Measurements from ENCODE around the gene CARS1. TPM values are rescaled to one million over a fixed set of nuclear protein-coding genes. Genes with fewer than 3 reads are reported as not detected.

CARS1 gene
- total RNA-seq, 4 donors from 2014 or later, result 31.5 to 46.5 (median 34.7) TPM

GRCh38 chr11:3044915-3045314, 12.3 kb downstream of the CARS1 start:
- H3K36me3 ChIP-seq, result peaks cover 0 to 17% of the 10 kb centered on the region in 2 donors
- no peaks in the 10 kb centered on the region for H3K9me3 ChIP-seq
- peak overlapping the region; percentile 92 to 99 (median 98) for H3K27ac ChIP-seq
- in situ Hi-C loops (cut with MboI; ENCODE audit: low sequenced_read_pairs in 4 of 4), result loop anchor here in 2 of 4 donors (5.0 kb wide), 1 partner anchor 47 kb away; no protein-coding TSS in a partner anchor
- H3K4me1 ChIP-seq, result peaks cover 64 to 74% of the 10 kb centered on the region in 2 donors
- intact Hi-C loops (cut with DNase I; ENCODE audit: low total_unique reads), result loop anchor here (5.0 to 10.0 kb wide), 3 partner anchors 570 to 653 kb away; partner anchors contain the start of genes ART1 and ART5
- no peak for DNase-seq
- H3K27me3 ChIP-seq, result no peaks in the 10 kb centered on the region
- ATAC-seq, result no peak
- TF ChIP-seq CTCF (IDR thresholded peaks at IDR 0.05 in 4 of 5, conservative IDR thresholded peaks at IDR 0.05 in 1 of 5) (no peak), POLR2A (IDR thresholded peaks at IDR 0.05) (no peak)
- no peak overlapping the region for H3K4me3 ChIP-seq

GRCh38 chr11:3044004-3044403, 13.2 kb downstream of the CARS1 start:
- H3K36me3 ChIP-seq, result peaks cover 0 to 21% of the 10 kb centered on the region in 2 donors
- in situ Hi-C loops (cut with MboI; ENCODE audit: low sequenced_read_pairs in 4 of 4), result loop anchor here in 2 of 4 donors (5.0 kb wide), 1 partner anchor 48 kb away; no protein-coding TSS in a partner anchor
- H3K4me3 ChIP-seq, result peak overlapping the region in 1 of 4 donors; percentile 25
- no peaks in the 10 kb centered on the region for H3K9me3 ChIP-seq
- H3K4me1 ChIP-seq, result peaks cover 55 to 66% of the 10 kb centered on the region in 2 donors
- intact Hi-C loops (cut with DNase I; ENCODE audit: low total_unique reads), result loop anchor here (5.0 to 10.0 kb wide), 3 partner anchors 571 to 652 kb away; partner anchors contain the start of genes ART1 and ART5
- peak; percentile 85 to 91 for DNase-seq
- no peaks in the 10 kb centered on the region for H3K27me3 ChIP-seq
- no peak for TF ChIP-seq CTCF (IDR thresholded peaks at IDR 0.05 in 4 of 5, conservative IDR thresholded peaks at IDR 0.05 in 1 of 5)
- TF ChIP-seq POLR2A (IDR thresholded peaks at IDR 0.05), result peak; percentile 31 to 39
- ATAC-seq, result peak; percentile 57 to 63
- peak overlapping the region; percentile 92 to 99 (median 98) for H3K27ac ChIP-seq

- H3K9me3 ChIP-seq, result no peaks in the 10 kb centered on the region
- peak overlapping the region; percentile 92 to 99 (median 98) for H3K27ac ChIP-seq
- peaks cover 49 to 60% of the 10 kb centered on the region in 2 donors for H3K4me1 ChIP-seq
- in situ Hi-C loops (cut with MboI; ENCODE audit: low sequenced_read_pairs in 4 of 4), result loop anchor here in 2 of 4 donors (5.0 kb wide), 1 partner anchor 49 kb away; no protein-coding TSS in a partner anchor
- H3K36me3 ChIP-seq, result peaks cover 0 to 27% of the 10 kb centered on the region in 2 donors
- no peaks in the 10 kb centered on the region for H3K27me3 ChIP-seq
- DNase-seq (peak; percentile 91 to 99), ATAC-seq (peak; percentile 63 to 65)
- intact Hi-C loops (cut with DNase I; ENCODE audit: low total_unique reads), result loop anchor here (1.0 to 10.0 kb wide), 4 partner anchors 14 to 651 kb away; partner anchors contain the start of genes ART1, ART5 and CARS1
- H3K4me3 ChIP-seq, result peak overlapping the region in 2 of 4 donors; percentile 25 to 33
- TF ChIP-seq POLR2A (IDR thresholded peaks at IDR 0.05) (peak in 1 of 2 donors; percentile 4), CTCF (IDR thresholded peaks at IDR 0.05 in 4 of 5, conservative IDR thresholded peaks at IDR 0.05 in 1 of 5) (no peak)
Observed at GRCh38 chr11:3043315-3043871, 13.8 kb downstream of the CARS1 start.

- no peaks in the 10 kb centered on the region for H3K9me3 ChIP-seq
- ATAC-seq (peak; percentile 66 to 71), DNase-seq (peak; percentile 82 to 91)
- in situ Hi-C loops (cut with MboI; ENCODE audit: low sequenced_read_pairs in 4 of 4), result loop anchor here in 2 of 4 donors (5.0 kb wide), 1 partner anchor 50 kb away; no protein-coding TSS in a partner anchor
- no peaks in the 10 kb centered on the region for H3K27me3 ChIP-seq
- H3K27ac ChIP-seq, result peak overlapping the region; percentile 92 to 99 (median 98)
- peaks cover 0 to 34% of the 10 kb centered on the region in 2 donors for H3K36me3 ChIP-seq
- intact Hi-C loops (cut with DNase I; ENCODE audit: low total_unique reads), result loop anchor here (1.0 to 10.0 kb wide), 4 partner anchors 15 to 650 kb away; partner anchors contain the start of genes ART1, ART5 and CARS1
- H3K4me3 ChIP-seq, result peak overlapping the region in 1 of 4 donors; percentile 33
- no peak for TF ChIP-seq CTCF (IDR thresholded peaks at IDR 0.05 in 4 of 5, conservative IDR thresholded peaks at IDR 0.05 in 1 of 5)
- peak; percentile 69 to 71 for TF ChIP-seq POLR2A (IDR thresholded peaks at IDR 0.05)
- peaks cover 49 to 55% of the 10 kb centered on the region in 2 donors for H3K4me1 ChIP-seq
Observed at GRCh38 chr11:3042496-3043314, 14.5 kb downstream of the CARS1 start.

All from gastrocnemius medialis (tissue), 4 donors.